Brain microvascular endothelial cell (primary cell): Measurements from ENCODE around the gene NKIRAS1.

Experiments
- DNase-seq: peaks from one replicate; pipeline ENCODE4 v3.0.0-alpha.2; 2020
- H3K27ac ChIP-seq: fragments of 250-450 bp; sonication (Bioruptor Pico); 2 replicates; pipeline ENCODE4 v1.5.1; 2020; ENCODE audit warnings: mild to moderate bottlenecking, moderate library complexity
- H3K27me3 ChIP-seq: fragments of 250-450 bp; sonication (Bioruptor Pico); replicated peaks from 2 replicates; pipeline ENCODE4 v1.5.1; 2020; ENCODE audit warnings: mild to moderate bottlenecking
- H3K36me3 ChIP-seq: fragments of 250-450 bp; sonication (Bioruptor Pico); replicated peaks from 2 replicates; pipeline ENCODE4 v1.5.1; 2020; ENCODE audit warnings: mild to moderate bottlenecking
- H3K4me3 ChIP-seq: 2 replicates; pipeline ENCODE4 v1.5.1; 2011; ENCODE audit warnings: low read depth, mild to moderate bottlenecking, control low read depth, low read length, moderate library complexity
- CTCF ChIP-seq: IDR thresholded peaks from 2 replicates; pipeline ENCODE4 v1.5.1; 2011; ENCODE audit warnings: low read depth, mild to moderate bottlenecking, moderate library complexity, low read length, control low read depth, inconsistent platforms; ENCODE audit errors: missing control alignments
- in situ Hi-C: cut with HindIII; loops from 2 replicates; pipeline ENCODE4 v1.10.0; 2017; ENCODE audit warnings: low sequenced_read_pairs, low pct_ligation_motif_present

The NKIRAS1 gene

GRCh38 chr3:23950293-23950692 lies 33.5 kb upstream of the NKIRAS1 start:
- DNase-seq, result no peak
- TF ChIP-seq CTCF, result no peak
- no peak overlapping the region for H3K27ac ChIP-seq
- no peak overlapping the region for H3K4me3 ChIP-seq
- in situ Hi-C loops, result no loop called here
- no peaks in the 10 kb centered on the region for H3K27me3 ChIP-seq
- H3K36me3 ChIP-seq, result no peaks in the 10 kb centered on the region

DNA sequence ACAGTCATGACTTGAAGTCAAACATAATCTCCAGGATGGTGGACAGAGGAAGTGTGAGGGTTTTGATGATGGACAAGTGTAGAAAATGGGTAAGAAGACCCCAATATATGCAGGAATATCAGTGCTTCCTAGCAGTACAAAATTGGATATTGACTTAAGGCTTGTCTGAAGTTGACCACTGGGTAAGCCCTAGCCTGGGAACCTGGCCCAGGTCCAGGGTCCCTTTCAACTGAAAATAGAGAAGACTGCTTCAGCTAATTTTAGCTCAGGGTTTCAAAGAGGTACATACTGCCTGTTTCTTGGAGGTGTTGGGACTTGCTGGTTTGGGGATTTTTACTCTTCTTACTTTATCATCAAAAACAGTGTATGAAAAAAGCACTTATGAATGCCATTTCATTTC lies 33.0 kb upstream of the NKIRAS1 start:
- in situ Hi-C loops, result no loop called here
- no peaks in the 10 kb centered on the region for H3K36me3 ChIP-seq
- no peak for DNase-seq
- H3K27ac ChIP-seq, result no peak overlapping the region
- H3K4me3 ChIP-seq, result no peak overlapping the region
- H3K27me3 ChIP-seq, result no peaks in the 10 kb centered on the region
- no peak for TF ChIP-seq CTCF

GRCh38 chr3:23948761-23949160 lies 32.0 kb upstream of the NKIRAS1 start:
- H3K4me3 ChIP-seq, result no peak overlapping the region
- H3K27ac ChIP-seq, result no peak overlapping the region
- no peak for DNase-seq
- in situ Hi-C loops, result no loop called here
- no peaks in the 10 kb centered on the region for H3K27me3 ChIP-seq
- H3K36me3 ChIP-seq, result no peaks in the 10 kb centered on the region
- no peak for TF ChIP-seq CTCF

DNA sequence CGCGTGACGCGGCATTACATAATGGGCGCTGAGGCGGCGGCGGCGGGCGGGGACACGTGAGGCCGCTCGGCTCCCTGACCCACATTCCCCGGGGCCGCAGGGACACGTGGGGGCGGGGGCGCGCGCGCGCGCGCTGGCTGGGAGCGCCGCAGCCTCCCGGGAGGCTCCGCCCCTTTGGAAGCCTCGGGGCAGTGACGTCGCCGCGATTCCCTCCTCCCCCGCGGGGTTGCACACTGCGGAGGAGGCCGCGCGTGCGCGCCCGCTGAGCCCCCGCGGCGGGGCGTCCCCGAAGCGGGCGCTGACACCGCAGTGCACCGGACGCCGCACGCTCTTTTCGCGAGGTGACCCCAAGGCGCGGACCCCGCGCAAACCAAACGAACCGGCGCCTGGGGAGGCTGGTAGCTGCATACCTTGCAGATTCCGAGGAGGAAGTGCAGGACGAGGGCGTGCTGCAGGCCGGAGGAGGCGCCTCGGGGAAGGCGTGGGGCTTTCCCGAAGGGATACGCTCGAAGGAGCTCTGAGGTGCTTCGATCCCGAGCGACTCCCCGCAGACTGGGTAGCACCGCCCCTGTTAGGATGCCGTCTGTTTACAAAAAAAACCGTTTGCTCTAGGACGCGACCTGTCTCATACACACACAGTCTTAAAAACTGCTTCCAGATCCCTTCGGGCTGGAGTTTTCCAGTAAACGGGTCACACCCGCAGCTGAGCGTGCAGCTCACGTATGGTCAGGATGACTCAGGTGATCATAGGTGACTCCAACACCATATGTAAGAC lies 29.3 kb upstream of the NKIRAS1 start:
- peak overlapping the region; percentile 87 for H3K27ac ChIP-seq
- H3K27me3 ChIP-seq, result no peaks in the 10 kb centered on the region
- TF ChIP-seq CTCF, result no peak
- DNase-seq, result peak; percentile 93
- in situ Hi-C loops, result no loop called here
- H3K36me3 ChIP-seq, result no peaks in the 10 kb centered on the region
- peak overlapping the region; percentile 79 for H3K4me3 ChIP-seq

DNA sequence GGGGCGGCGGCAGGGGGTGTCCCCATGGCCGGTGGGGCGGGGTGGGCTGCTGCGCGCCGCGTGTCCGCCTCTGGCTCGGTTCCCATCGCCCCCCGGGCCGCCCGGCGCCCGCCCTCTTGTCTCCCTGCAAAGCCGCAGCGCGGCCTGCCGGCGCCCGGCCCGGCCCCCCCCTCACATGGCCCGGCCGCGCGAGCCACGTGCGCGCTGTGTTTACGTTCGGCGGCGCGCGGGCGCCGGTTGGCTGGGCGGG lies 28.8 kb upstream of the NKIRAS1 start:
- TF ChIP-seq CTCF, result no peak
- Histone ChIP-seq H3K27me3 (no peaks in the 10 kb centered on the region), H3K27ac (peak overlapping the region; percentile 87), H3K4me3 (peak overlapping the region; percentile 71), H3K36me3 (no peaks in the 10 kb centered on the region)
- in situ Hi-C loops, result no loop called here
- DNase-seq, result no peak

- DNase-seq, result peak; percentile 36
- H3K36me3 ChIP-seq, result no peaks in the 10 kb centered on the region
- no peaks in the 10 kb centered on the region for H3K27me3 ChIP-seq
- in situ Hi-C loops, result no loop called here
- H3K27ac ChIP-seq, result peak within 1 kb of the TSS; percentile 87
- no peak for TF ChIP-seq CTCF
- H3K4me3 ChIP-seq, result peak within 1 kb of the TSS; percentile 79
Observed at GRCh38 chr3:23944861-23945662, 28.3 kb upstream of the NKIRAS1 start, which contains the start of gene NR1D2. Gene NR1D2, plus strand, starts transcription at chr3:23945286. Its CDS starts 293 bp downstream, at chr3:23945579.
